ENCODE data around the gene ZKSCAN1.

The ZKSCAN1 gene

GRCh38 chr7:100090527-100091410, 75.4 kb downstream of the ZKSCAN1 start:
- Histone ChIP-seq H3K9me3 (no peaks in the 10 kb centered on the region), H3K4me1 (ENCODE audit: control insufficient read depth in 1 of 2, insufficient read depth in 1 of 2, low read depth in 1 of 2, low read length in 1 of 2) (peaks cover 23 to 27% of the 10 kb centered on the region in 2 experiments), H3K27ac (no peak overlapping the region), H3K4me3 (ENCODE audit: low read depth in 1 of 2, low read length in 1 of 2) (no peak overlapping the region), H3K27me3 (no peaks in the 10 kb centered on the region), H3K36me3 (peaks cover 52% of the 10 kb centered on the region)
- TF ChIP-seq CTCF (IDR thresholded peaks at IDR 0.05): no peak
